H1 (cell line): Measurements from ENCODE around the gene SH3PXD2B. TPM values are rescaled to one million over a fixed set of nuclear protein-coding genes. Genes with fewer than 3 reads are reported as not detected.

Experiments
- CTCF ChIA-PET: fragments of 300-600 bp; sonication (Branson Sonifier 250); formaldehyde crosslinking; loops from one replicate; lab custom pipeline; 2021; ENCODE audit not compliant: partially characterized antibody; lab: Charles Lee
- POLR2A ChIA-PET: fragments of 300-600 bp; sonication (Branson Sonifier 250); formaldehyde crosslinking; loops from one replicate; lab custom pipeline; 2021; ENCODE audit warnings: inconsistent platforms; ENCODE audit not compliant: partially characterized antibody; lab: Charles Lee
- DNase-seq, 2 experiments: peaks; one replicate each; pipeline versions ENCODE4 v3.0.0 to v3.0.0-alpha.2; 2010 to 2022; ENCODE audit warnings: low spot score in 2 of 2, low read depth in 1 of 2, mixed read lengths in 1 of 2
- FAIRE-seq: peaks from 2 replicates; lab custom pipeline; 2011; peaks lifted over from hg19 to GRCh38; lab: Jason Lieb, UNC
- H2AFZ ChIP-seq: 2 replicates; pipeline ENCODE4 v1.8.1; 2012; ENCODE audit warnings: low read length, inconsistent platforms
- H2AK5ac ChIP-seq: 2 replicates; pipeline ENCODE4 v1.6.1; 2013; ENCODE audit warnings: low read depth, low read length
- H2BK120ac ChIP-seq: replicated peaks from 2 replicates; pipeline ENCODE3; 2013; ENCODE audit warnings: low read depth, low read length, inconsistent platforms
- H2BK12ac ChIP-seq: 2 replicates; pipeline ENCODE4 v1.6.1; 2013; ENCODE audit warnings: low read depth, low read length
- H2BK15ac ChIP-seq: 2 replicates; pipeline ENCODE4 v1.6.1; 2013; ENCODE audit warnings: low read length
- H2BK20ac ChIP-seq: 2 replicates; pipeline ENCODE4 v1.6.1; 2013; ENCODE audit warnings: low read length
- H2BK5ac ChIP-seq: 2 replicates; pipeline ENCODE4 v1.6.1; 2013; ENCODE audit warnings: low read depth, low read length
- H3K14ac ChIP-seq: 2 replicates; pipeline ENCODE4 v1.6.1; 2013; ENCODE audit warnings: inconsistent platforms; ENCODE audit not compliant: insufficient read length
- H3K18ac ChIP-seq: 2 replicates; pipeline ENCODE4 v1.6.1; 2013; ENCODE audit warnings: low read length; ENCODE audit errors: extremely low read depth
- H3K23ac ChIP-seq: 2 replicates; pipeline ENCODE4 v1.6.1; 2013; ENCODE audit warnings: inconsistent platforms; ENCODE audit not compliant: insufficient read length
- H3K23me2 ChIP-seq: 2 replicates; pipeline ENCODE4 v1.6.1; 2013; ENCODE audit warnings: low read depth, low read length
- H3K27ac ChIP-seq: 2 replicates; pipeline ENCODE4 v1.6.1; 2011; ENCODE audit warnings: low read depth, low read length, inconsistent platforms
- H3K27me3 ChIP-seq, 4 experiments: replicated peaks in 1 of 4; 1 replicate in 1 of 4; 2 replicates in 3 of 4; pipeline versions ENCODE4 v1.6.1 to v1.8.1; 2011 to 2013; ENCODE audit warnings: low read length in 3 of 4, mild to moderate bottlenecking in 3 of 4, inconsistent platforms in 2 of 4, mixed read lengths in 2 of 4, moderate library complexity in 1 of 4; ENCODE audit not compliant: control insufficient read depth in 3 of 4, insufficient read depth in 3 of 4; ENCODE audit errors: extremely low read depth in 1 of 4
- H3K36me3 ChIP-seq, 4 experiments: 2 replicates each; pipeline versions ENCODE4 v1.6.1 to v1.8.1; 2011 to 2013; ENCODE audit warnings: mild to moderate bottlenecking in 4 of 4, low read length in 3 of 4, moderate library complexity in 2 of 4, control low read depth in 1 of 4, inconsistent platforms in 1 of 4; ENCODE audit not compliant: insufficient read depth in 4 of 4, control insufficient read depth in 2 of 4
- H3K4ac ChIP-seq: replicated peaks from 2 replicates; pipeline ENCODE3; 2013; ENCODE audit warnings: low read length, low read depth, mixed read lengths, inconsistent platforms; ENCODE audit not compliant: insufficient read length
- H3K4me1 ChIP-seq, 4 experiments: replicated peaks in 1 of 4; 1 replicate in 1 of 4; 2 replicates in 3 of 4; pipeline versions ENCODE4 v1.6.1 to v1.8.1; 2011 to 2013; ENCODE audit warnings: low read length in 3 of 4, inconsistent platforms in 2 of 4, mixed read lengths in 1 of 4; ENCODE audit not compliant: insufficient read depth in 4 of 4, control insufficient read depth in 3 of 4
- H3K4me2 ChIP-seq, 2 experiments: 2 replicates each; pipeline versions ENCODE4 v1.6.1 to v1.8.1; 2011 to 2013; ENCODE audit warnings: low read depth in 2 of 2, low read length in 2 of 2, control low read depth in 1 of 2, inconsistent platforms in 1 of 2, mild to moderate bottlenecking in 1 of 2; ENCODE audit not compliant: insufficient read depth in 1 of 2
- H3K4me3 ChIP-seq, 4 experiments: fragments of 200-600, 300-600 bp in 1 of 4; sonication (generic), shearing (Covaris generic), sonication (Bioruptor Twin) in 1 of 4; 2 replicates each; pipeline versions ENCODE4 v1.5.1 to v1.8.1; 2011 to 2016; ENCODE audit warnings: low read length in 4 of 4, low read depth in 3 of 4, control low read depth in 2 of 4, inconsistent platforms in 2 of 4, mild to moderate bottlenecking in 2 of 4, mixed read lengths in 1 of 4, moderate library complexity in 1 of 4; ENCODE audit not compliant: insufficient read depth in 2 of 4; ENCODE audit errors: extremely low read depth in 1 of 4
- H3K56ac ChIP-seq: replicated peaks from 2 replicates; pipeline ENCODE3; 2013; ENCODE audit warnings: low read depth, mild to moderate bottlenecking, mixed read lengths, low read length, inconsistent platforms; ENCODE audit not compliant: insufficient read length
- H3K79me1 ChIP-seq: 2 replicates; pipeline ENCODE4 v1.6.1; 2013; ENCODE audit warnings: low read depth, low read length, control low read depth
- H3K79me2 ChIP-seq, 2 experiments: 2 replicates each; pipeline versions ENCODE4 v1.6.1 to v1.8.1; 2012 to 2013; ENCODE audit warnings: low read length in 2 of 2, mild to moderate bottlenecking in 2 of 2, inconsistent platforms in 1 of 2; ENCODE audit not compliant: insufficient read depth in 2 of 2, control insufficient read depth in 1 of 2
- H3K9ac ChIP-seq, 4 experiments: replicated peaks in 1 of 4; 1 replicate in 1 of 4; 2 replicates in 3 of 4; pipeline versions ENCODE4 v1.6.1 to v1.8.1; 2011 to 2013; ENCODE audit warnings: low read depth in 3 of 4, low read length in 3 of 4, control low read depth in 2 of 4, mild to moderate bottlenecking in 2 of 4, moderate library complexity in 2 of 4, inconsistent platforms in 1 of 4; ENCODE audit errors: extremely low read depth in 1 of 4
- H3K9me3 ChIP-seq, 2 experiments: 2 replicates each; pipeline versions ENCODE4 v1.6.1 to v1.8.1; 2012 to 2013; ENCODE audit warnings: mild to moderate bottlenecking in 2 of 2, moderate library complexity in 2 of 2, control low read depth in 1 of 2, inconsistent platforms in 1 of 2, low read depth in 1 of 2, low read length in 1 of 2, mixed read lengths in 1 of 2; ENCODE audit not compliant: insufficient read depth in 2 of 2
- H4K20me1 ChIP-seq, 2 experiments: replicated peaks in 1 of 2; 2 replicates each; pipeline versions ENCODE3 to v1.8.1; 2011 to 2013; ENCODE audit warnings: inconsistent platforms in 2 of 2, low read length in 2 of 2, mild to moderate bottlenecking in 1 of 2; ENCODE audit not compliant: insufficient read depth in 2 of 2, control insufficient read depth in 1 of 2
- H4K5ac ChIP-seq: 2 replicates; pipeline ENCODE4 v1.6.1; 2013; ENCODE audit warnings: low read length, low read depth, mixed read lengths, inconsistent platforms; ENCODE audit not compliant: insufficient read length
- H4K8ac ChIP-seq: 2 replicates; pipeline ENCODE4 v1.8.0; 2013; ENCODE audit warnings: mild to moderate bottlenecking, moderate library complexity, low read length, inconsistent platforms; ENCODE audit not compliant: insufficient read depth; ENCODE audit errors: extremely low read depth
- H4K91ac ChIP-seq: replicated peaks from 2 replicates; pipeline ENCODE3; 2013; ENCODE audit warnings: low read length, mixed read lengths, inconsistent platforms; ENCODE audit not compliant: insufficient read length
- BACH1 ChIP-seq: IDR thresholded peaks from 2 replicates; pipeline ENCODE4 v1.6.1; 2012; ENCODE audit warnings: low read length, improper control_type of control experiment
- CBX8 ChIP-seq: fragments of 300-800, 300-1000 bp; sonication (generic); IDR thresholded peaks from 2 replicates; pipeline ENCODE4 v1.7.1; 2016; ENCODE audit warnings: low read depth, low read length, borderline replicate concordance
- CHD2 ChIP-seq: IDR thresholded peaks from 2 replicates; pipeline ENCODE4 v1.6.1; 2012; ENCODE audit warnings: low read length, improper control_type of control experiment
- CREB1 ChIP-seq: IDR thresholded peaks from 2 replicates; pipeline ENCODE4 v1.6.1; 2012; ENCODE audit warnings: inconsistent platforms
- HDAC2 ChIP-seq, 2 experiments: fragments of 300-600 bp in 1 of 2; sonication (generic) in 1 of 2; IDR thresholded peaks; 2 replicates each; pipeline ENCODE4 v1.6.1; 2011 to 2012; ENCODE audit warnings: low read depth in 2 of 2, low read length in 2 of 2, mild to moderate bottlenecking in 2 of 2, moderate library complexity in 2 of 2, borderline replicate concordance in 1 of 2, inconsistent platforms in 1 of 2
- JUND ChIP-seq: IDR thresholded peaks from 2 replicates; pipeline ENCODE4 v1.6.1; 2011; ENCODE audit warnings: mild to moderate bottlenecking, improper control_type of control experiment, low read length
- KDM1A ChIP-seq: fragments of 200-600, 300-600 bp; sonication (generic); IDR thresholded peaks from 2 replicates; pipeline ENCODE4 v1.7.1; 2016; ENCODE audit warnings: mild to moderate bottlenecking, low read length, borderline replicate concordance
- NRF1 ChIP-seq: IDR thresholded peaks from 2 replicates; pipeline ENCODE4 v1.6.1; 2011; ENCODE audit warnings: mild to moderate bottlenecking, low read depth, low read length, improper control_type of control experiment
- RFX5 ChIP-seq: IDR thresholded peaks from 2 replicates; pipeline ENCODE4 v1.6.1; 2011; ENCODE audit warnings: low read depth, low read length, improper control_type of control experiment, borderline replicate concordance
- RNF2 ChIP-seq: fragments of 200-900, 300-1000 bp; sonication (generic); IDR thresholded peaks from 2 replicates; pipeline ENCODE4 v1.7.1; 2016; ENCODE audit warnings: borderline replicate concordance, low read depth, mild to moderate bottlenecking, antibody characterized with exemption, low read length; ENCODE audit not compliant: poor library complexity, severe bottlenecking; ENCODE audit errors: missing control alignments
- SP1 ChIP-seq: IDR thresholded peaks from 2 replicates; pipeline ENCODE4 v1.6.1; 2011; ENCODE audit warnings: low read depth, low read length
- TCF12 ChIP-seq: IDR thresholded peaks from 2 replicates; pipeline ENCODE4 v1.6.1; 2011; ENCODE audit warnings: low read depth, mild to moderate bottlenecking, low read length
- ZNF274 ChIP-seq: IDR thresholded peaks from 2 replicates; pipeline ENCODE4 v1.7.0; 2012; ENCODE audit warnings: low read length, borderline replicate concordance; ENCODE audit errors: extremely low read depth
- WGBS, 2 experiments: shearing (Covaris generic) in 1 of 2; methylation state at CpG; one replicate each; pipeline versions ENCODE4 v1.1.6 to v1.1.7; 2013 to 2015; ENCODE audit warnings: low lambda C conversion rate in 2 of 2, mixed read lengths in 2 of 2, inconsistent platforms in 1 of 2, low coverage in 1 of 2, missing lambda C conversion rate in 1 of 2; ENCODE audit not compliant: insufficient replicate concordance in 2 of 2, insufficient coverage in 1 of 2, insufficient read length in 1 of 2; ENCODE audit errors: extremely low coverage in 1 of 2, missing lambda C conversion rate in 1 of 2; 5-methylcytosine and 5-hydroxymethylcytosine counted together
- polyA plus RNA-seq, 7 experiments: library from polyadenylated mRNA; depleted of rRNA in 3 of 7; stranded (reverse) in 5 of 7; unstranded in 2 of 7; fragments of >200 nt in 5 of 7; fragments of 200-250 nt in 2 of 7; gene quantifications; 1 replicate in 5 of 7; 2 replicates in 1 of 7; 4 replicates in 1 of 7; pipeline versions ENCODE4 v1.2.1 to v1.2.3, GENCODE V29; 2011 to 2013; ENCODE audit warnings: missing spikeins in 2 of 7, mixed read lengths in 2 of 7
- total RNA-seq: library from RNA; stranded (reverse); fragmentation: NEBNext Ultra II Directional; extraction: Animal tissue kit (Norgen Biotek cat#: 25700); gene quantifications from 2 replicates; pipeline ENCODE4 v1.2.1, GENCODE V29; 2021
- TF ChIP-seq, protein P1 (sequence below): IDR thresholded peaks from 2 replicates; pipeline ENCODE4 v1.6.1; 2012; ENCODE audit warnings: inconsistent platforms

SH3PXD2B gene
- total and polyA plus RNA-seq, 2 of the 8 experiments (the other 6 are each of a cell fraction or from before 2014, with no cell fraction given): 32.9 to 72.9 TPM

DNA sequence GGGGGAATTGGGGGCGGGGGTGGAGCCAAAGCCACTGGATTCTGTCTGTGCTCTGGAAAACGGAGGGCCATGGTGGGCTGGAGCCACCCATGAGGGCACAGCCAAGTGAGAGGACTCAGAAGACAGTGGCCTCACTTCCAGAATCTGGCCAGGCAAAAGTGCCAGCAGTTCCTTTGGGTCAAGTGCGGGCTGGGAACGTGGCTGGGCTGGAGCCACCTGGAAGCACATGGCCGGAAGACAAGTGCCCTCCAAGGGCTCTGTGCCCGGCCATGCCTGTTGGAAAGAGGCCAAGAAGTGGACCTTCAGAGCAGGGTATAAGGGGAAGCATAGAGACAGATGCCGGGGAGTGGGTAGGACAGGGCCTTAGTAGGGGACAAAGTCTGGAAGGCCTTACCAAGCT lies 11.7 kb upstream of the SH3PXD2B start:
- WGBS, 2 experiments: 90% methylated on average over 5 of the region's 7 CpGs; no CpG with 5 or more reads in 1 of the 2 experiments
- no peak for FAIRE-seq
- no peak for TF ChIP-seq RNF2
- TF ChIP-seq TCF12: no peak
- no peak for TF ChIP-seq HDAC2 (IDR thresholded peaks at IDR 0.05; ENCODE audit: borderline replicate concordance in 1 of 2, low read depth in 2 of 2, low read length in 2 of 2)
- no peak for TF ChIP-seq CHD2
- no peak for TF ChIP-seq CREB1
- no peak for TF ChIP-seq SP1
- no peak for TF ChIP-seq CBX8
- no peak for TF ChIP-seq RFX5
- TF ChIP-seq BACH1: no peak
- no peak for TF ChIP-seq ZNF274
- TF ChIP-seq, protein P1, sequence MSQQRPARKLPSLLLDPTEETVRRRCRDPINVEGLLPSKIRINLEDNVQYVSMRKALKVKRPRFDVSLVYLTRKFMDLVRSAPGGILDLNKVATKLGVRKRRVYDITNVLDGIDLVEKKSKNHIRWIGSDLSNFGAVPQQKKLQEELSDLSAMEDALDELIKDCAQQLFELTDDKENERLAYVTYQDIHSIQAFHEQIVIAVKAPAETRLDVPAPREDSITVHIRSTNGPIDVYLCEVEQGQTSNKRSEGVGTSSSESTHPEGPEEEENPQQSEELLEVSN: no peak
- TF ChIP-seq KDM1A: no peak
- TF ChIP-seq JUND: no peak
- TF ChIP-seq NRF1: no peak

More for the DNA sequence above, 11.7 kb upstream of the SH3PXD2B start:
- Histone ChIP-seq H4K20me1 (no peaks in the 10 kb centered on the region), H3K14ac (no peak overlapping the region), H3K9me3 (no peaks in the 10 kb centered on the region), H3K27ac (no peak overlapping the region), H2BK5ac (no peak overlapping the region), H3K79me1 (no peaks in the 10 kb centered on the region), H3K9ac (no peak overlapping the region), H3K18ac (no peak overlapping the region), H3K27me3 (no peaks in the 10 kb centered on the region; a peak in 1 of 7 replicates), H3K4ac (no peak overlapping the region), H3K23me2 (no peaks in the 10 kb centered on the region), H3K36me3 (no peaks in the 10 kb centered on the region), H3K4me3 (no peak overlapping the region), H4K8ac (no peak overlapping the region), H2AFZ (no peak overlapping the region), H2AK5ac (no peak overlapping the region), H3K4me2 (no peak overlapping the region), H2BK12ac (no peak overlapping the region), H3K4me1 (no peaks in the 10 kb centered on the region), H2BK120ac (no peak overlapping the region), H3K23ac (no peak overlapping the region), H2BK15ac (no peak overlapping the region), H4K5ac (no peak overlapping the region), H2BK20ac (no peak overlapping the region), H3K56ac (no peak overlapping the region), H3K79me2 (no peaks in the 10 kb centered on the region), H4K91ac (no peak overlapping the region)
- CTCF ChIA-PET: interaction anchor here (0.6 to 1.2 kb wide), 3 partner anchors 10 to 226 kb away, joined by 3 to 4 read pairs (median 3); no protein-coding TSS in a partner anchor
- POLR2A ChIA-PET: no interaction called here
- no peak for DNase-seq
